GM18511 (cell line): ENCODE results near the gene SMIM27.

ENCODE experiments used
- ATAC-seq: cut with Tn5 transposase; IDR thresholded peaks from one replicate; pipeline ENCODE4 v1.9.1; 2021; ENCODE audit warnings: mild to moderate bottlenecking, moderate library complexity; ENCODE audit not compliant: unreplicated experiment

The SMIM27 gene

DNA sequence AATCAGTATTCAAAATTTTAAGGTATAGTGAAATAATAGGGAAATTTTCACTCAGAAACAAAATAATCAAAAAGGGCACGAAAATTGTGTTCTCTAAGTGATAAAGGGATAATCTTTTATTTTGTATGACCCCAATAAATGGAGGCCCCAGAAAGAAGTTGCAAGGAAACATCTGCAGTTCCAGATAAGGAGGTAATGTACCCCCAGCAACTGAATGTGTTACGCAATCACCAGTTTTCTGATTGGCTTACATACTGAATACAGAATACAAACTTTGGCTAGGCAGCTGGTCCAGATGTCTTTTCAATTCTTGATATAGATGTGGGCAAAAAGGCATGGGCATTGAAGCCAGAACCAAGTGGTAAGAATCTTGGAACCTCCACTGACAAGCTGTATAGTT lies 2.0 kb downstream of the SMIM27 start:
- no peak for ATAC-seq

DNA sequence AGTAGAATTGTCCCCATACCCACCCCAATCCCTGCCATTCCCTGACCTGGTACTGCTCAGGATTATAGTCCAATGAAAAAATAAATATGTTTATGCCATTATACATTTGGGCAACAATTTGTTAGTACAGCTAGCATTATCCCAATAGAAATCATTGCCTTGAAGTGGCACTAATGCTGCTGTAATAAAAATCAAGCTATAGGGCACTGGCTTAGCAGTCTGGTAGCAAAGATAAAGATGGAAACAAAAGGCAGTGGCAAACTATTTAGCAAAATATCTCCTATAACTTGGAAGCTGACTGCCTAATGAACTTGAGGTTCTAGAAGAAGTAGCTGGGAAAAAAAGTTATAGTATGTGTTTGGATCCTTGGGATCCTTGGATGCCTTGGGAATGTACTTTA lies 2.5 kb downstream of the SMIM27 start:
- no peak for ATAC-seq

- ATAC-seq: no peak
Observed at GRCh38 chr9:32558408-32558934, 6.3 kb downstream of the SMIM27 start.

- ATAC-seq: no peak
Observed at GRCh38 chr9:32565967-32566366, 13.8 kb downstream of the SMIM27 start.

DNA sequence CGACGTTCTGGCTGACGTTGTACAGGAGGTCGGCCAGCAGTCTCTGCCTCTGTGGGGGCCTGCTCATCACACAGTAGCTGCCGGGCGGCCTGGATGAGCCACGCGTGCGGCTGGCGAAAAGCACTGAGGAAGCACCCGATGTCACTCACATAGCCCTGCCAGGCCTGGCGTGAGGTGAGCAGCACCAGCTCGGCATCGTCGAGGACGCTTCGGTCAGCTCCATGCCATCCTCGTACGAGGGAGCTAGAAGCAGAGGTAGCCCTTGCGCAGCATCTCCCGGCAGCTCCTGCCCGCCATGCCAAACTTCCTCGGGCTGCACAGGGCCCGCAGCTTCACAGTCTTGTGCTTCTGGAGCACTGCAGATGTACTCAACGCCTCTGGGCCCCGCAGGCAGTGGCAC lies 14.6 kb downstream of the SMIM27 start:
- no peak for ATAC-seq

GRCh38 chr9:32570262-32570661 lies 18.1 kb downstream of the SMIM27 start:
- ATAC-seq: no peak

GRCh38 chr9:32571969-32572899 lies 20.1 kb downstream of the SMIM27 start:
- ATAC-seq: peak; percentile 90

DNA sequence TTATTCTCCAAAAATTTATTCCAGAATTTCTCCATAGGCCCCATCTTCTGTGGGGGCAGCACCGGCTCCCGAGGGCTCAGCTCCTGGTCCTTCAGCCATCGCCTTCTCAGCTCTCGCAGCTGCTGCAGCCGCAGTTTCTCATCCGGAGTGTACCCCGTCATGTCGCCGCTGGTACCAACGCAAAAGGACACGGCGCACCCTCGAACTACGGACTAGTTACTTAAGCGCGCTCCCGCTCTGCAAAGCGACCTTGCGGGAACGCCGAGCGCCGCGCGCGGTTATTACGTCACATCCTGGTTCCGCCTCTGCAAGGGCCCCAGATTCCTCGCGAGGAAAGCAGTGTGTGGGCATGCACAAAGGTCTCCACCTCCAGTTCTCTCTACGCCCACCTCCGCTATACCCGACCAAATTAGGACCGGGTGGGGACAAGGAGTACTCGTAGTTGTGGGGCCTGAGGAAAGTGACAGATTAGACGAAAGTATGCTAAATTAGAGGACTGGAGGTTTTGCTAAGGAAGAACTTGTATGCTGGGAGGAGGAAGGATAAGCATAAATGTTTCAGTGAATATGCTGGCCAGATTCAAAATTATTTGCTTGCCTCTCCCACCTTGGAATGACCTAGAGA lies 20.9 kb downstream of the SMIM27 start, which contains the start of gene NDUFB6:
Gene NDUFB6 (minus strand): TSS at position 260 of the 624 bp plus-strand sequence. CDS start 99 bp downstream, at position 161.
- ATAC-seq: peak; percentile 89

DNA sequence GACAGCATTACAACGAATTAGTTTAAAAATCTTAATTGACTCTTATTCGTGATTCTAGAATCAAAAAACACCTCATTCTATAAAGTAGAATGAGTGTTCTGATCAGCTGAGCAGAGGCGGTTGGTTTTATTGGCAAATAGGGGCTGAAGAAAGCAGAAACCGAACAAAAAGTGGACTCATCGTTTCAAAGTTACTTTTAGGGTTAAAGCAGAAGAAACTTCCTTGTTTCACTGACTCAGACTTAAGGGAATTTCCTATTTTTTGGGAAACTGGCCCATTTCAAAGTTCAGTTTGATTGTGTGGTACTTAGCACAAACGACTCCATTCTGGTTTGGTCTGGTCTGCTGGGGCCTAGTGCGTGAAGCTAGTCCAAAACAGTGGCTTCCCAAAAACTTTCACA lies 21.7 kb downstream of the SMIM27 start:
- ATAC-seq: no peak

GRCh38 chr9:32574858-32575257 lies 22.7 kb downstream of the SMIM27 start:
- no peak for ATAC-seq

DNA sequence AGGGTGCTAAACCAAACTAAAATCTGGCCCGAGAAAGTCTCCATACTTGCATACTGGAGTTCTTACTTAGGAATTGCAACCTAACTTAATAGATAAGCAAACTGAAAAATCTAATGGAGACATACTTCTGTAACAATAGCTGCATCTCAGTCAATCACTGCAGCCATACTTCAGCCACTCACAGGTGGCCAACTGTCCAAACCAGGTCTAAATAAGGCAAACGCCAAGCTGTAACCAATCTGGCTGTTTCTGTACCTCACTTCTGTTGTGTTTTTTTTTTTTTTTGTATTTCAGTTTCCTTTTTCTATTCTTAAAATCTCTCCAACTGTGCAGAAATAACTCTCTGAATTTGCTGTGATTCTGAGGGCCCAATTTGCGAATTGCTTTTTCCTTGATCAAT lies 25.2 kb downstream of the SMIM27 start:
- no peak for ATAC-seq

DNA sequence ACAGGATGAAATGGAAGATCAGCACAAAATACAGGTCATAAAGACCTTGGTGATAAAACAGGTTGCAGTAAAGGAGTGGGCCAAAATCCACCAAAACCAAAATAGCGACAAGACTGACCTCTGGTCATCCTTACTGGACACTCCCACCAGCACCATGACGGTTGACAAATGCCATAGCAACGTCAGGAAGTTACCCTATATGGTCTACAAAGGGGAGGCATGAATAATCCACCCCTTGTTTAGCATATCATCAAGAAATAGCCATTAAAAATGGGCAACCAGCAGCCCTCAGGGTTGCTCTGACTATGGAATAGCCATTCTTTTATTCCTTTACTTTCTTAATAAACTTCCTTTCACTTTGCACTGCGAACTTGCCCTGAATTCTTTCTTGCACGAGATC lies 26.8 kb downstream of the SMIM27 start:
- no peak for ATAC-seq

DNA sequence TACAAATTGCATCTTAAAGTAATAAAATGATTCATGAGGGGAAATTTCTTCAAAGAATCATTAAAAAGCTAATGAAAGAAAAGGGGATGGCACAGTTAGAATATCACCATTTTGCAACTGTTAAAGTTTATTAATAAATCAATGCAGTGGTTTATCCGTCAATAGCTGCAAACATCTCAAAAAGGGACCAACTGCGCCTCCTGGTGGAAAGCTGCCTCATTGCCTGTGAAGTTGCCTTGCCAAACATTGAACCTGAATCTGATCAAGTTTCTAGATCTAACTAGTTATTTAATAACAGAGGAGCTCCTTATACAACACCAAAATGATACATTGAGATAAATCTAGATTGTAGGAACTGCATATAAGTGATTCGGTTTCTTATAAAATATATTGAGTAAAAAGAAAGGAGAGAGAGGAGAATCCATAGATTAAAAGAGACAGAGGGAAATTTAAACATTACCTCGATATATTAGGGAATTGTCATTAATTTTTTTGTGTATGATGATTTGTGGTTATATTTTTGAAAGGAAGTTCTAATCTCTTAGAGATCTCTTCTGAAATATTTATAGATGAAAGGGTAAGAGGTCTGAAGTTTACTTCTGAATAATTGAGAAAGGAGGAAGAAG lies 27.7 kb downstream of the SMIM27 start:
- ATAC-seq: peak; percentile 63

DNA sequence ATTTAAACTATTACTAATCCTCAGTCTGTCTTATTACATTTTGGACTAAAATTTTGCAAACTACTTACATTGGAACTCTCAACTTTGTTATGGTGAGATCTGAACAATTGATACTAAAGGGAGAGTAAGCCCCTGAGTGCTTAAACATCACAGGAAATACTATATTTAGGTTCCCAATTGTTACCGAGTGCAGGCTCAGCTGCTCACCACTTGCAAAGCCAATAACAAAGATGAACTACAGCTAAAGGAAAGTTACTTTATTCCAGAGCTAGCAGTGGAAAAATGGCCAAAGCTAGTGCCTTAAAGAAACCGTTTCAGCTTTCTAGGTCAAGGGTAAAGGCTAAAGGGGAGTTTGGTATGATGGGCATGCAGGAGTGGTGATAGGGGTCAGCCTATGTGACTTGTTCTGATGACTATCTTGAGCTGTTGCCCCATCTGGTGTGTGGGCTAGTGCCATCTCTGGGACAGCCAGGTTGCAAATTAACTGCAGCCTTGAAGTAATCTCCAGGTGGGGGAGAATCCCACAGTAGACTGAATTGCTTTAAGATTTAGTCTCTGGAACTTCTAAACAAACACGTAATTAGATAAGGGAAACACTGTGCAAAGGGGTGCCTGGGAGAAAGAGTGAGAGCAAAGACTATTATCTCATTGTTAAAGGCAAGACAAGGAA lies 28.6 kb downstream of the SMIM27 start:
- ATAC-seq: no peak

- peak; percentile 58 for ATAC-seq
Observed at GRCh38 chr9:32581512-32582143, 29.5 kb downstream of the SMIM27 start.

DNA sequence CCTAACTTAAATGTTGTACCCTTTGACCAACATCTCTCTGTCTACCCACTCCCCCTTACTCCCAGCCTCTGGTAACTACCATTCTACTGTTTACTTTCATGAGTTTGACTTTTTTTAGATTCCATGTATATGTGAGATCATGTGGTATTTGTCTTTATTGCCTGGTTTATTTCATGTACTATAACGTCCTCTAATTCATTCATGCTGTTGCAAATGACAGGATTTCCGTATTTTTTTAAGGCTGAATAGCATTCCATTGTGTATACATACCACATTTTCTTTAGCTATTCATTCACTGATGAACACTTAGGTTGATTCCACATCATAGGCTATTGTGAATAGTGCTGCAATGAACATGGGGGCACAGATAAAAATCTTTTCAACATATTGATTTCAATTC lies 32.7 kb downstream of the SMIM27 start:
- no peak for ATAC-seq

GRCh38 chr9:32587901-32588300 lies 35.8 kb downstream of the SMIM27 start:
- no peak for ATAC-seq

- peak; percentile 80 for ATAC-seq
Observed at GRCh38 chr9:32589083-32589723, 37.1 kb downstream of the SMIM27 start.

DNA sequence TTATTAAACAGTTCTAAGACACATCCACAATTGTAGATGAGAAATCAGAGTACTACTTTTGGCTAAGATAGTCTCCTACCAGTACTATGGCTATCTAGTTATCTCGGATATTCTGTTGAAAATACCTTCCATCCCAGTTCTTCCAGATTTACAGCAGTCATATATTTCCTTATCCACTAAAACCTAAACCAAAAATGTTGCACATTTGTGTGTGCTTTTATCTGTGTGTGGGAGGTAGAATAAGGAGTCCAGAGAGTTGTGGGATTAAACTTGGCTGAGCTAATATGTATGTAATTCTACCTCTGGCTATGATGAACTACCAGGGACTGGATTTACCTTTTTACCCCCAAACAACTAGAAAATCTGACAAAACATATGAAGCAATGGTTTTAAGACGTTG lies 38.3 kb downstream of the SMIM27 start:
- no peak for ATAC-seq

GRCh38 chr9:32590898-32591297 lies 38.8 kb downstream of the SMIM27 start:
- no peak for ATAC-seq
